Endothelial cell of umbilical vein (primary cell): ENCODE results near the gene TPMT. TPM values are rescaled to one million over a fixed set of nuclear protein-coding genes. Genes with fewer than 3 reads are reported as not detected.

Experiments
- BruUV-seq: library from RNA; stranded (reverse); fragments of 400-500 nt; replicated peaks from 2 replicates; lab custom pipeline; 2021; lab: Mats Ljungman, UMichigan
- CTCF ChIA-PET: fragments of 300-600, 350-600 bp; sonication (Branson Sonifier 250); formaldehyde crosslinking; loops from one replicate; lab custom pipeline; 2021; ENCODE audit warnings: antibody characterized with exemption, inconsistent platforms; lab: Charles Lee
- POLR2A ChIA-PET: fragments of 300-600, 350-600 bp; sonication (Branson Sonifier 250); formaldehyde crosslinking; loops from one replicate; lab custom pipeline; 2021; ENCODE audit warnings: antibody characterized with exemption, inconsistent platforms; lab: Charles Lee
- DNase-seq: peaks from one replicate; pipeline ENCODE4 v3.0.0-alpha.2; 2011; ENCODE audit warnings: low read depth, low spot score
- FAIRE-seq: peaks from 2 replicates; lab custom pipeline; 2011; peaks lifted over from hg19 to GRCh38; lab: Jason Lieb, UNC
- H2AFZ ChIP-seq: 2 replicates; pipeline ENCODE4 v1.6.0; 2012; ENCODE audit warnings: low read depth, low read length, control low read depth, inconsistent platforms
- H3K27ac ChIP-seq: 2 replicates; pipeline ENCODE4 v1.5.1; 2011; ENCODE audit warnings: low read depth, mild to moderate bottlenecking, control low read depth, low read length, moderate library complexity; ENCODE audit not compliant: insufficient read depth
- H3K27me3 ChIP-seq, 2 experiments: 2 replicates each; pipeline versions ENCODE4 v1.6.0 to v1.6.1; 2011; ENCODE audit warnings: low read length in 2 of 2, mixed read lengths in 1 of 2; ENCODE audit not compliant: control insufficient read depth in 2 of 2, insufficient read depth in 2 of 2
- H3K36me3 ChIP-seq, 2 experiments: 2 replicates in 1 of 2; 3 replicates in 1 of 2; pipeline ENCODE4 v1.5.1; 2011; ENCODE audit warnings: low read length in 2 of 2, mild to moderate bottlenecking in 1 of 2, moderate library complexity in 1 of 2; ENCODE audit not compliant: control insufficient read depth in 2 of 2, insufficient read depth in 2 of 2; ENCODE audit errors: extremely low read depth in 1 of 2
- H3K4me1 ChIP-seq: 3 replicates; pipeline ENCODE4 v1.5.1; 2011; ENCODE audit warnings: mild to moderate bottlenecking, low read length; ENCODE audit not compliant: control insufficient read depth, insufficient read depth; ENCODE audit errors: extremely low read depth
- H3K4me2 ChIP-seq: 2 replicates; pipeline ENCODE4 v1.6.1; 2011; ENCODE audit warnings: low read length, control low read depth, mixed read lengths; ENCODE audit not compliant: insufficient read depth
- H3K4me3 ChIP-seq, 3 experiments: fragments of 200-600 bp in 1 of 3; sonication (generic), shearing (Covaris generic) in 1 of 3; replicated peaks in 1 of 3; 2 replicates each; pipeline ENCODE4 v1.5.1; 2011 to 2016; ENCODE audit warnings: control low read depth in 3 of 3, low read length in 3 of 3, mild to moderate bottlenecking in 2 of 3, inconsistent platforms in 1 of 3, low read depth in 1 of 3, moderate library complexity in 1 of 3; ENCODE audit not compliant: insufficient read depth in 1 of 3
- H3K79me2 ChIP-seq: 2 replicates; pipeline ENCODE4 v1.6.0; 2012; ENCODE audit warnings: low read length, inconsistent platforms; ENCODE audit not compliant: control insufficient read depth, insufficient read depth
- H3K9ac ChIP-seq: replicated peaks from 2 replicates; pipeline ENCODE3; 2011; ENCODE audit warnings: low read length, control low read depth; ENCODE audit not compliant: insufficient read depth; ENCODE audit errors: extremely low read depth
- H3K9me1 ChIP-seq: replicated peaks from 3 replicates; pipeline ENCODE4 v1.6.0; 2011; ENCODE audit warnings: mild to moderate bottlenecking, low read length; ENCODE audit not compliant: control insufficient read depth, insufficient read depth; ENCODE audit errors: extremely low read depth
- H3K9me3 ChIP-seq: replicated peaks from 2 replicates; pipeline ENCODE4 v1.5.1; 2012; ENCODE audit warnings: low read length, inconsistent platforms; ENCODE audit not compliant: control insufficient read depth, insufficient read depth
- H4K20me1 ChIP-seq: replicated peaks from 2 replicates; pipeline ENCODE3; 2011; ENCODE audit warnings: mild to moderate bottlenecking, low read length; ENCODE audit not compliant: control insufficient read depth, insufficient read depth; ENCODE audit errors: extremely low read depth
- CTCF ChIP-seq, 2 donors: IDR thresholded peaks; 1 replicate in 1 of 2; 2 replicates in 1 of 2; pipeline ENCODE4 v1.5.1; 2011; ENCODE audit warnings: low read length in 2 of 2, mild to moderate bottlenecking in 2 of 2, moderate library complexity in 2 of 2, control low read depth in 1 of 2, inconsistent platforms in 1 of 2, low read depth in 1 of 2; ENCODE audit not compliant: insufficient read depth in 1 of 2; ENCODE audit errors: extremely low read depth in 1 of 2
- EZH2 ChIP-seq: IDR thresholded peaks from 2 replicates; pipeline ENCODE4 v1.6.1; 2012; ENCODE audit warnings: borderline replicate concordance, low read depth, mild to moderate bottlenecking, moderate library complexity, low read length, inconsistent platforms; ENCODE audit not compliant: severe bottlenecking
- GATA2 ChIP-seq: IDR thresholded peaks from 2 replicates; pipeline ENCODE4 v1.7.0; 2011; ENCODE audit warnings: low read depth, mild to moderate bottlenecking, moderate library complexity, mixed read lengths, low read length; ENCODE audit not compliant: insufficient read length, insufficient read depth
- MAX ChIP-seq: IDR thresholded peaks from 2 replicates; pipeline ENCODE4 v1.6.1; 2011; ENCODE audit not compliant: insufficient read depth, insufficient read length
- MYC ChIP-seq: IDR thresholded peaks from one replicate; pipeline ENCODE4 v1.6.1; 2011; ENCODE audit warnings: mild to moderate bottlenecking, low read depth, low read length
- POLR2A ChIP-seq: IDR thresholded peaks from 2 replicates; pipeline ENCODE4 v1.6.1; 2012; ENCODE audit warnings: low read depth, mild to moderate bottlenecking, control low read depth, low read length
- dilution Hi-C: fragments of 300-500 bp; cut with MboI; formaldehyde crosslinking; loops from one replicate; pipeline ENCODE4 v1.15.0; 2019; ENCODE audit warnings: low sequenced_read_pairs; ENCODE audit not compliant: extremely low pct_ligation_motif_present
- intact Hi-C: fragments of 100-400 bp; cut with micrococcal nuclease; formaldehyde crosslinking; loops from one replicate; pipeline ENCODE4 v1.10.0; 2022
- polyA plus RNA-seq, 4 experiments: library from polyadenylated mRNA; depleted of rRNA in 3 of 4; stranded (reverse) in 3 of 4; unstranded in 1 of 4; fragments of >200 nt; gene quantifications; 2 replicates each; pipeline versions ENCODE4 v1.2.1 to v1.2.3, GENCODE V29; 2011 to 2012; ENCODE audit warnings: missing spikeins in 1 of 4
- total RNA-seq: library from RNA; stranded (reverse); gene quantifications from 2 replicates; pipeline ENCODE4 v1.2.3, GENCODE V29; 2021

Gene TPMT
- total and polyA plus RNA-seq, 2 donors (not counting 3 experiments of a cell fraction or from before 2014, with no cell fraction given) = 6.5 to 11.1 TPM

- no peaks in the 10 kb centered on the region for H3K36me3 ChIP-seq
- no peak overlapping the region for H3K27ac ChIP-seq
- DNase-seq (no peak), FAIRE-seq (no peak)
- no peaks in the 10 kb centered on the region for H3K9me3 ChIP-seq
- ChIA-PET POLR2A (no interaction called here), CTCF (no interaction called here)
- dilution Hi-C loops (no loop called here), intact Hi-C loops (no loop called here)
- H3K9ac ChIP-seq = no peak overlapping the region
- H3K4me1 ChIP-seq = no peaks in the 10 kb centered on the region
- TF ChIP-seq MYC (no peak), CTCF (IDR thresholded peaks at IDR 0.05; ENCODE audit: extremely low read depth in 1 of 2, insufficient read depth in 1 of 2, low read depth in 1 of 2, low read length in 2 of 2) (no peak), POLR2A (no peak)
- no peaks in the 10 kb centered on the region for H3K27me3 ChIP-seq
- H2AFZ ChIP-seq = no peak overlapping the region
- no peak overlapping the region for H3K4me2 ChIP-seq
- H4K20me1 ChIP-seq = no peaks in the 10 kb centered on the region
- no peak overlapping the region for H3K4me3 ChIP-seq
- H3K9me1 ChIP-seq = no peaks in the 10 kb centered on the region
- BruUV-seq = no TSS peak
- no peaks in the 10 kb centered on the region for H3K79me2 ChIP-seq
These were observed 30.7 kb upstream of the TPMT start for GRCh38 chr6:18185624-18186023.

GRCh38 chr6:18183766-18184165, 28.9 kb upstream of the TPMT start:
- Histone ChIP-seq H3K4me2 (no peak overlapping the region), H3K9me1 (no peaks in the 10 kb centered on the region), H3K4me3 (no peak overlapping the region), H2AFZ (no peak overlapping the region), H3K27me3 (no peaks in the 10 kb centered on the region), H3K36me3 (no peaks in the 10 kb centered on the region), H4K20me1 (no peaks in the 10 kb centered on the region), H3K9me3 (no peaks in the 10 kb centered on the region), H3K9ac (no peak overlapping the region), H3K27ac (no peak overlapping the region), H3K79me2 (no peaks in the 10 kb centered on the region), H3K4me1 (no peaks in the 10 kb centered on the region)
- no TSS peak for BruUV-seq
- no peak for TF ChIP-seq CTCF (IDR thresholded peaks at IDR 0.05; ENCODE audit: extremely low read depth in 1 of 2, insufficient read depth in 1 of 2, low read depth in 1 of 2, low read length in 2 of 2)
- no peak for TF ChIP-seq MAX
- no peak for TF ChIP-seq EZH2
- no peak for TF ChIP-seq GATA2
- ChIA-PET CTCF (no interaction called here), POLR2A (no interaction called here)
- no peak for FAIRE-seq
- intact Hi-C loops = no loop called here
- dilution Hi-C loops = no loop called here
- no peak for DNase-seq
